Measurements from ENCODE around the gene PECR. TPM values are rescaled to one million over a fixed set of nuclear protein-coding genes. Genes with fewer than 3 reads are reported as not detected.

Gene PECR
- total and polyA plus RNA-seq, 2 of the 13 experiments (the other 11 are each of a cell fraction or from before 2014, with no cell fraction given), result 151 to 153 TPM

DNA sequence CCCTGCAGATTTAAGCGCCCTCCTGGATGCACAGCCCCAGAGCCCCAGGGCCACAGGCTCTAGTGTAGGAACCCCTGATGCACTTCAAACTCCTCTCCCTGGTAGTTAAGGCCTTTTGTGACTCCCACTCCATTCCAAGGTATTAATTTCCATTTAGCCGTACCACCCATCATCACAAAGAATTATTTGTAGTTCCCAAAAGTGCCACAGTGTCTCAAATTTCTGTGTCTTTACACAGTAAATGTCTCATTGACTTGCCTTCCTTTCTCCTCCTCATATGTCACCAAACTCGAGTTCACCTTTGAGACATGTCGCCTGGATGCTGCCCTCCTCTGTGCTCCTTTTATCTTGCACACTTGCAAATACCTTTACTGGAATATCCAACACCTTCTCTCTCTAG is 25.9 kb downstream of the PECR start:
- peaks cover 46% of the 10 kb centered on the region for H3K4me1 ChIP-seq (ENCODE audit: insufficient read depth, low read length)
- no peaks in the 10 kb centered on the region for H3K79me2 ChIP-seq (ENCODE audit: insufficient read depth, low read length)
- no peak overlapping the region for H3K27ac ChIP-seq (ENCODE audit: extremely low read length, insufficient read depth, low read length)
- H3K4me3 ChIP-seq (replicated peaks in 1 of 3; ENCODE audit: insufficient read depth in 1 of 3, low read depth in 2 of 3, low read length in 3 of 3), result no peak overlapping the region
- no peaks in the 10 kb centered on the region for H3K27me3 ChIP-seq (ENCODE audit: control insufficient read depth in 1 of 2, insufficient read depth in 2 of 2, low read length in 2 of 2)
- intact Hi-C loops (cut with micrococcal nuclease; ENCODE audit: unreplicated experiment), result no loop called here
- WGBS (ENCODE audit: low lambda C conversion rate), result 92% methylated on average over 4 of the region's 4 CpGs
- no peaks in the 10 kb centered on the region for H4K20me1 ChIP-seq (ENCODE audit: insufficient read depth, low read length)
- peaks cover 14 to 39% of the 10 kb centered on the region in 2 experiments for H3K36me3 ChIP-seq (replicated peaks in 1 of 2; ENCODE audit: control insufficient read depth in 1 of 2, insufficient read depth in 2 of 2, low read length in 2 of 2)
- ATAC-seq (no peak), FAIRE-seq (no peak), DNase-seq (ENCODE audit: low spot score) (no peak)
- H3K9ac ChIP-seq (ENCODE audit: insufficient read depth, low read depth, low read length), result no peak overlapping the region
- no peak for TF ChIP-seq ZNF549 (CRISPR knock-in tag; IDR thresholded peaks at IDR 0.05)
- no peak for TF ChIP-seq KLF12 (CRISPR knock-in tag; IDR thresholded peaks at IDR 0.05; ENCODE audit: borderline replicate concordance)
- no peak for TF ChIP-seq RAD21 (CRISPR knock-in tag; IDR thresholded peaks at IDR 0.05)
- no peak for TF ChIP-seq ATF7 (IDR thresholded peaks at IDR 0.05)
- TF ChIP-seq ATF7 (CRISPR knock-in tag; IDR thresholded peaks at IDR 0.05), result no peak
- no peak for TF ChIP-seq HNRNPK (IDR thresholded peaks at IDR 0.05; ENCODE audit: low read depth, low read length, poor library complexity, severe bottlenecking)
- no peak for TF ChIP-seq ZBTB43 (CRISPR knock-in tag; conservative IDR thresholded peaks at IDR 0.05)
- TF ChIP-seq RAD51 (IDR thresholded peaks at IDR 0.05; ENCODE audit: borderline replicate concordance), result no peak
- no peak for TF ChIP-seq ELF1 (CRISPR knock-in tag; IDR thresholded peaks at IDR 0.05)
- no peak for TF ChIP-seq RFXANK (CRISPR knock-in tag; IDR thresholded peaks at IDR 0.05)
- no peak for TF ChIP-seq BRCA1 (CRISPR knock-in tag; IDR thresholded peaks at IDR 0.05)
- no peak for TF ChIP-seq ZNF761 (CRISPR knock-in tag; conservative IDR thresholded peaks at IDR 0.05)
- no peak for TF ChIP-seq PAX8 (CRISPR knock-in tag; IDR thresholded peaks at IDR 0.05; ENCODE audit: borderline replicate concordance)
- TSS peak; percentile 8 for BruUV-seq (replicated peaks)
- no peak overlapping the region for H3K4me2 ChIP-seq (ENCODE audit: low read depth, low read length)
- H3K9me3 ChIP-seq (ENCODE audit: low read length), result no peaks in the 10 kb centered on the region
- CTCF ChIA-PET (ENCODE audit: low intra/inter-chr PET ratio, low total read pairs), result no interaction called here
- POLR2A ChIA-PET, result interaction anchor here (0.7 kb wide), 1 partner anchor 54 kb away, joined by 3 read pairs; the partner anchor contains the start of gene XRCC5
- in situ Hi-C loops (cut with HindIII; ENCODE audit: extremely low pct_ligation_motif_present, low pct_unique_long_range_greater_than_20kb), result no loop called here
- no peak overlapping the region for H2AFZ ChIP-seq (ENCODE audit: low read length)
